HCT116 (cell line): Measurements from ENCODE around the gene UBXN10. TPM values are rescaled to one million over a fixed set of nuclear protein-coding genes. Genes with fewer than 3 reads are reported as not detected.

Experiments
- ATAC-seq: fragments of 200-7000 bp; cut with Tn5 transposase; 2 replicates; pipeline ENCODE4 v1.9.1; 2020; ENCODE audit warnings: mild to moderate bottlenecking, moderate library complexity
- BruUV-seq: library from RNA; stranded (reverse); fragments of 400-500 nt; replicated peaks from 2 replicates; lab custom pipeline; 2021; lab: Mats Ljungman, UMichigan
- CTCF ChIA-PET: fragments of 300-600 bp; sonication (Branson Sonifier 250); formaldehyde crosslinking; loops from one replicate; lab custom pipeline; 2021; ENCODE audit warnings: antibody characterized with exemption; lab: Charles Lee
- POLR2A ChIA-PET: fragments of 300-600, 350-600 bp; sonication (Branson Sonifier 250); formaldehyde crosslinking; loops from one replicate; lab custom pipeline; 2021; ENCODE audit warnings: antibody characterized with exemption; lab: Charles Lee
- RAD21 ChIA-PET, 2 experiments: fragments of 300-600 bp; sonication (Branson Sonifier 250); formaldehyde crosslinking; loops; one replicate each; lab custom pipeline; 2023; ENCODE audit warnings: low total read pairs in 2 of 2; ENCODE audit not compliant: uncharacterized antibody in 2 of 2, unreplicated experiment in 2 of 2, low non-redundant PET in 1 of 2; lab: Charles Lee
- DNase-seq: peaks from one replicate; pipeline ENCODE4 v3.0.0-alpha.2; 2010; ENCODE audit warnings: low read depth, low spot score
- H2AFZ ChIP-seq: fragments of 200-600 bp; shearing (Covaris generic), sonication (generic); 2 replicates; pipeline ENCODE4 v1.6.1; 2017; ENCODE audit warnings: low read depth, mixed run types, mixed read lengths, antibody characterized with exemption, low read length; ENCODE audit not compliant: poor library complexity, severe bottlenecking
- H3K27ac ChIP-seq: 2 replicates; pipeline ENCODE4 v1.5.1; 2012; ENCODE audit warnings: low read depth, low read length
- H3K27me3 ChIP-seq: fragments of 200-600 bp; sonication (generic); 2 replicates; pipeline ENCODE4 v1.6.1; 2016; ENCODE audit warnings: mixed run types, low read length, mixed read lengths; ENCODE audit not compliant: insufficient read depth
- H3K36me3 ChIP-seq, 2 experiments: fragments of 200-500 bp in 1 of 2; fragments of 200-600 bp in 1 of 2; sonication (Bioruptor generic) in 1 of 2; sonication (generic) in 1 of 2; 2 replicates each; pipeline versions ENCODE4 v1.5.1 to v1.6.1; 2014 to 2016; ENCODE audit warnings: low read length in 2 of 2, inconsistent platforms in 1 of 2, mixed read lengths in 1 of 2, mixed run types in 1 of 2; ENCODE audit not compliant: insufficient read depth in 2 of 2, control insufficient read depth in 1 of 2
- H3K4me1 ChIP-seq, 2 experiments: fragments of 200-600 bp in 1 of 2; sonication (generic) in 1 of 2; 2 replicates each; pipeline versions ENCODE4 v1.5.1 to v1.6.1; 2012 to 2017; ENCODE audit warnings: low read length in 2 of 2, inconsistent platforms in 1 of 2, mild to moderate bottlenecking in 1 of 2, mixed read lengths in 1 of 2, mixed run types in 1 of 2, moderate library complexity in 1 of 2; ENCODE audit not compliant: insufficient read depth in 2 of 2, control insufficient read depth in 1 of 2
- H3K4me2 ChIP-seq: fragments of 200-600 bp; sonication (generic); 2 replicates; pipeline ENCODE4 v1.6.1; 2017; ENCODE audit warnings: mixed run types, low read length, mixed read lengths
- H3K4me3 ChIP-seq, 2 experiments: fragments of 200-600 bp in 1 of 2; sonication (generic) in 1 of 2; replicated peaks in 1 of 2; 2 replicates each; pipeline ENCODE4 v1.5.1; 2011 to 2016; ENCODE audit warnings: low read length in 2 of 2, control low read depth in 1 of 2, low read depth in 1 of 2, mild to moderate bottlenecking in 1 of 2, mixed read lengths in 1 of 2, mixed run types in 1 of 2
- H3K79me2 ChIP-seq: fragments of 200-600 bp; sonication (generic); 2 replicates; pipeline ENCODE4 v1.6.1; 2017; ENCODE audit warnings: mild to moderate bottlenecking, mixed run types, low read length, moderate library complexity, mixed read lengths; ENCODE audit not compliant: insufficient read depth
- H3K9ac ChIP-seq: fragments of 200-600 bp; sonication (generic); 2 replicates; pipeline ENCODE4 v1.6.1; 2016; ENCODE audit warnings: low read length, mixed read lengths
- H3K9me2 ChIP-seq: fragments of 200-600 bp; sonication (generic), shearing (Covaris generic); 2 replicates; pipeline ENCODE4 v1.6.1; 2017; ENCODE audit warnings: mixed run types, mild to moderate bottlenecking, moderate library complexity; ENCODE audit not compliant: insufficient read depth
- H3K9me3 ChIP-seq, 2 experiments: fragments of 200-500 bp in 1 of 2; fragments of 200-600 bp in 1 of 2; sonication (Bioruptor generic) in 1 of 2; sonication (generic) in 1 of 2; 2 replicates each; pipeline ENCODE4 v1.6.1; 2014 to 2017; ENCODE audit warnings: low read length in 2 of 2, mixed read lengths in 2 of 2, inconsistent platforms in 1 of 2, low read depth in 1 of 2, mild to moderate bottlenecking in 1 of 2, mixed run types in 1 of 2, moderate library complexity in 1 of 2; ENCODE audit not compliant: control insufficient read depth in 1 of 2, insufficient read depth in 1 of 2
- H4K20me1 ChIP-seq: fragments of 200-600 bp; sonication (generic), shearing (Covaris generic); 2 replicates; pipeline ENCODE4 v1.6.1; 2017; ENCODE audit warnings: mixed run types, mild to moderate bottlenecking, moderate library complexity; ENCODE audit not compliant: insufficient read depth
- CBX3 ChIP-seq: IDR thresholded peaks from 2 replicates; pipeline ENCODE4 v1.6.1; 2012; ENCODE audit warnings: low read depth
- CTCF ChIP-seq, 3 experiments: fragments of 200-600 bp in 1 of 3; sonication (generic) in 1 of 3; IDR thresholded peaks in 2 of 3; conservative IDR thresholded peaks in 1 of 3; 2 replicates each; pipeline ENCODE4 v1.5.1; 2012 to 2017; ENCODE audit warnings: low read depth in 2 of 3, low read length in 2 of 3, antibody characterized with exemption in 1 of 3, borderline replicate concordance in 1 of 3, control low read depth in 1 of 3, mild to moderate bottlenecking in 1 of 3, mixed read lengths in 1 of 3, mixed run types in 1 of 3, moderate library complexity in 1 of 3; ENCODE audit not compliant: insufficient read depth in 1 of 3
- EGR1 ChIP-seq: IDR thresholded peaks from 2 replicates; pipeline ENCODE4 v1.6.1; 2012; ENCODE audit warnings: low read depth
- EZH2 ChIP-seq: fragments of 200-600 bp; sonication (generic); IDR thresholded peaks from 2 replicates; pipeline ENCODE4 v1.6.1; 2017; ENCODE audit warnings: antibody characterized with exemption, mixed run types
- JUND ChIP-seq: IDR thresholded peaks from 2 replicates; pipeline ENCODE4 v1.6.1; 2012
- MAX ChIP-seq: IDR thresholded peaks from 2 replicates; pipeline ENCODE4 v1.6.1; 2012
- RAD21 ChIP-seq: IDR thresholded peaks from 2 replicates; pipeline ENCODE4 v1.6.1; 2012; ENCODE audit warnings: low read depth, mild to moderate bottlenecking
- SIN3A ChIP-seq: IDR thresholded peaks from 2 replicates; pipeline ENCODE4 v1.6.1; 2012; ENCODE audit warnings: low read depth
- SP1 ChIP-seq: IDR thresholded peaks from 2 replicates; pipeline ENCODE4 v1.6.1; 2012; ENCODE audit warnings: low read depth
- SRF ChIP-seq: IDR thresholded peaks from 2 replicates; pipeline ENCODE4 v1.6.1; 2012; ENCODE audit warnings: low read depth
- TCF7L2 ChIP-seq: IDR thresholded peaks from 2 replicates; pipeline ENCODE4 v1.7.0; 2011; ENCODE audit warnings: borderline replicate concordance, inconsistent platforms; ENCODE audit not compliant: insufficient read depth, insufficient read length; ENCODE audit errors: extremely low read depth
- YY1 ChIP-seq: IDR thresholded peaks from 2 replicates; pipeline ENCODE4 v1.6.1; 2011; ENCODE audit warnings: low read length, low read depth, moderate library complexity, mild to moderate bottlenecking; ENCODE audit not compliant: insufficient replicate concordance; ENCODE audit errors: extremely low read depth
- intact Hi-C: fragments of 100-400 bp; cut with micrococcal nuclease; formaldehyde crosslinking; loops from 2 replicates; pipeline ENCODE4 v1.10.0; 2022
- total RNA-seq: library from RNA; stranded (reverse); gene quantifications from one replicate; pipeline ENCODE4 v1.2.1, GENCODE V29; 2021; ENCODE audit not compliant: unreplicated experiment

Gene UBXN10
- total RNA-seq, 1 experiment from 2014 or later, result not detected

GRCh38 chr1:20194757-20195461 is 9.0 kb downstream of the UBXN10 start:
- CTCF ChIA-PET, result interaction anchor here (0.9 to 3.3 kb wide), 5 partner anchors 11 to 300 kb away, joined by 3 to 13 read pairs (median 3); no protein-coding TSS in a partner anchor
- BruUV-seq, result no TSS peak
- no peak overlapping the region for H3K9ac ChIP-seq
- intact Hi-C loops, result loop anchor here (1.0 to 2.0 kb wide), 4 partner anchors 30 to 277 kb away; no protein-coding TSS in a partner anchor
- H3K4me3 ChIP-seq, result no peak overlapping the region
- H3K4me1 ChIP-seq, result peaks cover 0 to 3% of the 10 kb centered on the region in 2 experiments; a peak in 1 of 4 replicates
- peak overlapping the region; percentile 20 for H2AFZ ChIP-seq
- no peaks in the 10 kb centered on the region for H3K9me3 ChIP-seq
- no peak for TF ChIP-seq SP1
- peak; percentile 59; the same call in 1 of the 2 replicates for TF ChIP-seq CBX3
- no peak for TF ChIP-seq TCF7L2
- TF ChIP-seq CTCF (IDR thresholded peaks at IDR 0.05 in 2 of 3, conservative IDR thresholded peaks at IDR 0.05 in 1 of 3; ENCODE audit: borderline replicate concordance in 1 of 3, insufficient read depth in 1 of 3, low read depth in 2 of 3, low read length in 2 of 3), result peak; percentile 78 to 98 (median 98)
- TF ChIP-seq SIN3A, result no peak
- TF ChIP-seq YY1, result peak; percentile 32
- TF ChIP-seq SRF, result no peak
- no peak for TF ChIP-seq EZH2
- TF ChIP-seq MAX, result no peak
- TF ChIP-seq JUND, result no peak
- TF ChIP-seq EGR1, result no peak
- TF ChIP-seq RAD21, result peak; percentile 71
- TF ChIP-seq, all 23 proteins: peak for 4
- Histone ChIP-seq H4K20me1 (no peaks in the 10 kb centered on the region), H3K36me3 (no peaks in the 10 kb centered on the region), H3K27me3 (peaks cover 21% of the 10 kb centered on the region; the same call in 1 of the 2 replicates), H3K4me2 (peak overlapping the region; percentile 48), H3K9me2 (no peaks in the 10 kb centered on the region), H3K27ac (no peak overlapping the region), H3K79me2 (no peaks in the 10 kb centered on the region)
- ChIA-PET POLR2A (no interaction called here), RAD21 (no interaction called here)
- DNase-seq (peak; percentile 56), ATAC-seq (peak; percentile 98)
